Esophagus muscularis mucosa (tissue), 4 donors: Measurements from ENCODE around the gene GAS6. TPM values are rescaled to one million over a fixed set of nuclear protein-coding genes. Genes with fewer than 3 reads are reported as not detected.
A peak's percentile ranks its signal among the peaks of the same experiment; 100 is the strongest.

ENCODE experiments used
- DNase-seq: peaks from one replicate; pipeline ENCODE4 v3.0.0-alpha.2; 2017; ENCODE audit errors: extremely low spot score
- H3K27ac ChIP-seq, 4 donors: fragments of 200-600 bp; sonication (generic); replicated peaks in 1 of 4; 1 replicate in 3 of 4; 2 replicates in 1 of 4; pipeline ENCODE4 v1.5.1; 2016 to 2019; ENCODE audit warnings: mild to moderate bottlenecking in 1 of 4
- H3K27me3 ChIP-seq, 4 donors: fragments of 200-600 bp; sonication (generic); one replicate each; pipeline versions ENCODE4 v1.5.1 to v1.6.0; 2016 to 2019
- H3K36me3 ChIP-seq, 4 donors: fragments of 200-600 bp; sonication (generic); one replicate each; pipeline ENCODE4 v1.5.1; 2016 to 2019
- H3K4me1 ChIP-seq, 4 donors: fragments of 200-600 bp; sonication (generic); one replicate each; pipeline ENCODE4 v1.5.1; 2016 to 2019
- H3K4me3 ChIP-seq, 4 donors: fragments of 200-600 bp; sonication (generic); 1 replicate in 2 of 4; 2 replicates in 2 of 4; pipeline ENCODE4 v1.5.1; 2016 to 2019; ENCODE audit warnings: mild to moderate bottlenecking in 4 of 4, moderate library complexity in 1 of 4
- H3K9me3 ChIP-seq, 4 donors: fragments of 200-600 bp; sonication (generic); 1 replicate in 3 of 4; 2 replicates in 1 of 4; pipeline ENCODE4 v1.5.1; 2016 to 2019
- EP300 ChIP-seq: sonication (generic); formaldehyde crosslinking; IDR thresholded peaks from one replicate; pipeline ENCODE4 v1.6.1; 2017; ENCODE audit warnings: antibody characterized with exemption
- POLR2A ChIP-seq: fragments of 450-650 bp; IDR thresholded peaks from one replicate; pipeline ENCODE4 v1.6.1; 2017; ENCODE audit warnings: antibody characterized with exemption, moderate library complexity, mild to moderate bottlenecking, low read depth
- POLR2AphosphoS5 ChIP-seq, 2 donors: sonication (generic); formaldehyde crosslinking; IDR thresholded peaks; one replicate each; pipeline ENCODE4 v1.6.1; 2017; ENCODE audit warnings: antibody characterized with exemption in 2 of 2
- WGBS: methylation state at CpG from one replicate; pipeline ENCODE4 v1.1.5; 2018; 5-methylcytosine and 5-hydroxymethylcytosine counted together
- intact Hi-C: fragments of 100-400 bp; cut with DNase I; formaldehyde crosslinking; loops from one replicate; pipeline ENCODE4 v1.15.1; 2023
- total RNA-seq, 4 donors: library from RNA; depleted of rRNA; stranded (reverse); fragments of >200 nt; gene quantifications; one replicate each; pipeline versions ENCODE4 v1.1.0 to v1.2.1, GENCODE V29; 2016
- TF ChIP-seq, protein P1 (sequence below), 3 experiments: fragments of 200-600 bp in 2 of 3; fragments of 450-650 bp in 1 of 3; sonication (generic) in 2 of 3; IDR thresholded peaks; one replicate each; pipeline ENCODE4 v1.5.1; 2017 to 2019; ENCODE audit warnings: antibody characterized with exemption in 3 of 3, mild to moderate bottlenecking in 2 of 3, moderate library complexity in 1 of 3

The GAS6 gene
- total RNA-seq, 4 donors from 2014 or later, result 241 to 459 (median 346) TPM

DNA sequence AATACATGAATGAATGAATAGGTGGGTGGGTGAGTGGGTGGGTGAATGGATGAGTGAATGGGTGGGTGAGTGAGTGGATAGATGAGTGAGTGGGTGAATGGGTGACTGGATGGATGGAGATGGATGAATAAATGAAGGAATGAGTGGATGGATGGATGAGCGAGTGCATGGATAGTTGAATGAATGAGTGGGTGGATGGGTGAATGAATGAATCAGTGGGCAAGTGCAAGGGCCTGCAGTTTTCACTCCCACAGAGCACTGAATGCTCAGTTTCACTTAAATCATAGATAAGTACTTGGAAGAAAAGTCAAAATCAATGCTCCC lies 12.4 kb downstream of the GAS6 start:
- intact Hi-C loops, result no loop called here
- 82% methylated on average over 1 of the region's 1 CpG for WGBS
- H3K36me3 ChIP-seq, result peaks cover 0 to 22% (median 10%) of the 10 kb centered on the region in 4 donors
- peak overlapping the region in 3 of 4 donors; percentile 71 to 81 (median 72) for H3K27ac ChIP-seq
- no peaks in the 10 kb centered on the region for H3K27me3 ChIP-seq
- TF ChIP-seq POLR2AphosphoS5 (IDR thresholded peaks at IDR 0.05) (no peak), EP300 (no peak), POLR2A (no peak)
- TF ChIP-seq, protein P1, sequence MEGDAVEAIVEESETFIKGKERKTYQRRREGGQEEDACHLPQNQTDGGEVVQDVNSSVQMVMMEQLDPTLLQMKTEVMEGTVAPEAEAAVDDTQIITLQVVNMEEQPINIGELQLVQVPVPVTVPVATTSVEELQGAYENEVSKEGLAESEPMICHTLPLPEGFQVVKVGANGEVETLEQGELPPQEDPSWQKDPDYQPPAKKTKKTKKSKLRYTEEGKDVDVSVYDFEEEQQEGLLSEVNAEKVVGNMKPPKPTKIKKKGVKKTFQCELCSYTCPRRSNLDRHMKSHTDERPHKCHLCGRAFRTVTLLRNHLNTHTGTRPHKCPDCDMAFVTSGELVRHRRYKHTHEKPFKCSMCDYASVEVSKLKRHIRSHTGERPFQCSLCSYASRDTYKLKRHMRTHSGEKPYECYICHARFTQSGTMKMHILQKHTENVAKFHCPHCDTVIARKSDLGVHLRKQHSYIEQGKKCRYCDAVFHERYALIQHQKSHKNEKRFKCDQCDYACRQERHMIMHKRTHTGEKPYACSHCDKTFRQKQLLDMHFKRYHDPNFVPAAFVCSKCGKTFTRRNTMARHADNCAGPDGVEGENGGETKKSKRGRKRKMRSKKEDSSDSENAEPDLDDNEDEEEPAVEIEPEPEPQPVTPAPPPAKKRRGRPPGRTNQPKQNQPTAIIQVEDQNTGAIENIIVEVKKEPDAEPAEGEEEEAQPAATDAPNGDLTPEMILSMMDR (IDR thresholded peaks at IDR 0.05), result no peak
- no peak overlapping the region for H3K4me3 ChIP-seq
- peaks cover 74 to 95% (median 92%) of the 10 kb centered on the region in 4 donors for H3K4me1 ChIP-seq
- DNase-seq, result no peak
- H3K9me3 ChIP-seq, result no peaks in the 10 kb centered on the region

DNA sequence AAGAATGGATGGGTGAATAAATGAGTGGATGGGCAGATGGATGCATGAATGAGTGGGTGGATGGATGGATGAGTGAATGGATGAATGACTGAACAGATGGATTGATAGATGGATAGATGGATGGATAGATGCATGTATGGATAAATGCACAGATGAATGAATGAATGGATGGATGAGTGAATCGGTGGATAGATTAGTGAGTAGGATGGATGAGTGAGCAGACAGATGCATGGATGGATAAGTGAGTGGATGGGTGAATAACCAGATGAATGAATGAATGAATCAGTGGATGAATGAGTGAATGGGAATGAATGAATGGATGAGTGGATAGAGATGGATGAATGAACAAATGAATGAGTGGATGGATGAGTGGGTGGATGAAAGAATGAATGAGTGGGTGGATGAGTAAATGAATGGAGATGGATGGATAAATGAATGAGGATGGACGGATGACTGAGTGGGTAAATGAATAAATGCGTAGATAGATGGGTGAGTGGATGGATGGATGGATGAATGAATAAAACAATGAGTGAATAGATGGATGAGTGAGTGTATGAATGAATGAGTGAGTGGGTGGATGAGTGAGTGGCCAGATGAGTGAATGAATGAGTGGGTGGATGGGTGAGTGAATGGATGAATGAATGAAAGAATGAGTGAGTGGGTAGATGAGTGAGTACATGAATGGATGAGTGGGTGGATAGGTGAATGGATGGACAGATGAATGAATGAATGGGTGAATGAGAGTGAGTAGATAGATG lies 13.0 kb downstream of the GAS6 start:
- no peak for DNase-seq
- H3K27ac ChIP-seq, result peak overlapping the region in 3 of 4 donors; percentile 66 to 94 (median 69)
- peaks cover 0 to 24% (median 15%) of the 10 kb centered on the region in 4 donors for H3K36me3 ChIP-seq
- H3K27me3 ChIP-seq, result no peaks in the 10 kb centered on the region
- peaks cover 69 to 95% (median 92%) of the 10 kb centered on the region in 4 donors for H3K4me1 ChIP-seq
- intact Hi-C loops, result no loop called here
- WGBS, result 98% methylated on average over 3 of the region's 3 CpGs
- no peak overlapping the region for H3K4me3 ChIP-seq
- H3K9me3 ChIP-seq, result no peaks in the 10 kb centered on the region
- TF ChIP-seq, protein P1 (IDR thresholded peaks at IDR 0.05), result no peak
- TF ChIP-seq POLR2A (no peak), POLR2AphosphoS5 (IDR thresholded peaks at IDR 0.05) (no peak), EP300 (no peak)

DNA sequence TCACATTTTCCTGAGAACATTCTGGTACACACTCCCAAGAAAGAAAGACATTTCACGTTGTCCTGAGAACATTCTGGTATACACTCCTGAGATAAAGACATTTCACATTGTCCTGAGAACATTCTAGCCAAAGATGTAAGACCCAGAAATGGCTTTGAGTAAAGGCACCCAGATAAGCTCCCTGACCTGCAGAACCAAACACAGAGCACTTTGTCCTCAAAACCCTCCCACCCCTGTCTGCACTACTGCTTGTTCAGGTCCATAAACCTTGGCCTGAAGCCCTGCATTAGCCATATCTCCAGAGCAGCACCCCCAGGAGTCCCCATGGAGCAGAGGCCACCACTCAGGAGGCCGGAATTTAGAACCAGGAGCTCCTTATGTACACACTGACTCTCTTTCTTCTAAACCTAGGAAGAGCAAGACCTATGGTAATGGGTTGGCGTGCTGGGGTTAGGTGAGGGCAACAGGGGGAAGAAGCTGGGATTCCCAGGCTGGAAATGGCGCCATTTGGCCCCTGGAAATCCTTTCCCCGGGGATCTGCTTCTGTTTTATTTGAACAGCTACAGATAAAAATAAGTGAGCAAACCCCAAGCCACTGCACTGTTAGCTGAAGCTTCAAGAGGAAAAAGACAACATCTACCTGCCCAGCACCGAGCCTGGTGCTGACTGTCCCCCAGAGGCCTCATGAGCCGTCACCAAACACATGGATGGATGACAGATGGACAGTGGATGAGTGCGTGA lies 13.7 kb downstream of the GAS6 start:
- DNase-seq, result no peak
- WGBS, result 95% methylated on average over 8 of the region's 8 CpGs
- intact Hi-C loops, result no loop called here
- Histone ChIP-seq H3K4me1 (peaks cover 61 to 95% (median 91%) of the 10 kb centered on the region in 4 donors), H3K9me3 (no peaks in the 10 kb centered on the region), H3K36me3 (peaks cover under 1 to 31% (median 19%) of the 10 kb centered on the region in 4 donors), H3K27me3 (no peaks in the 10 kb centered on the region), H3K4me3 (no peak overlapping the region), H3K27ac (peak overlapping the region; percentile 48 to 94 (median 68))
- no peak for TF ChIP-seq POLR2A
- TF ChIP-seq, protein P1 (IDR thresholded peaks at IDR 0.05), result no peak
- TF ChIP-seq EP300, result no peak
- no peak for TF ChIP-seq POLR2AphosphoS5 (IDR thresholded peaks at IDR 0.05)

DNA sequence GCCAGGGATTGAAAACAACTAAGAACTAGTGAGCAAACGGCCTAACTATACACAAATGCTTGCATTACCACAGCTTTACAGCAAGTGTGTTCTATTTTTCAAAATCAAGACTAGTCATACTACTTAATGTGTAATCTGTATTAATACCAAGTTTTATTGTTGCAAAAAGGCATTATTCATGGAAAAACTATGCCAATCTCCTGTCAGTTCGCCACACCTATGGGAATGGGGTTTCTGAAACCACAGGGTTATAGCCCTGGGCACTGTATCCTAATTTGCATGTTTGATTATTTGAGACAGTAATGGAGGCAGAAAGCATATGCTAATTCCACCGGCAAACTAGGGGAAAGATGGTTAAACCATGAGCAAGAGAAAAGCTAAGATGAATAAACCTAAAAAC lies 14.3 kb downstream of the GAS6 start:
- Histone ChIP-seq H3K9me3 (no peaks in the 10 kb centered on the region), H3K4me1 (peaks cover 56 to 95% (median 91%) of the 10 kb centered on the region in 4 donors), H3K27me3 (no peaks in the 10 kb centered on the region), H3K36me3 (peaks cover 6 to 37% (median 25%) of the 10 kb centered on the region in 4 donors), H3K27ac (peak overlapping the region; percentile 48 to 94 (median 68)), H3K4me3 (no peak overlapping the region)
- DNase-seq, result no peak
- TF ChIP-seq POLR2AphosphoS5 (IDR thresholded peaks at IDR 0.05), result no peak
- WGBS, result 81% methylated on average over 3 of the region's 3 CpGs
- intact Hi-C loops, result no loop called here
